ENCODE data around the gene FBXO4.
"Not testable (repeated sequence)": the region's sequence is repeated elsewhere in the genome, so short reads cannot be mapped to it uniquely, and the experiment has no call there.

FBXO4 gene

GRCh38 chr5:41980870-41981269 lies 55.8 kb downstream of the FBXO4 start:
- Histone ChIP-seq H3K36me3 (ENCODE audit: control insufficient read depth, insufficient read depth, low read length) (no peaks in the 10 kb centered on the region), H3K4me1 (ENCODE audit: control insufficient read depth, insufficient read depth, low read length) (no peaks in the 10 kb centered on the region), H3K27me3 (ENCODE audit: control insufficient read depth, insufficient read depth, low read length) (no peaks in the 10 kb centered on the region), H3K27ac (ENCODE audit: low read depth, low read length) (no peak overlapping the region), H3K9me3 (ENCODE audit: control insufficient read depth, insufficient read depth, low read depth, low read length) (no peaks in the 10 kb centered on the region), H3K4me3 (ENCODE audit: low read depth, low read length) (no peak overlapping the region), H3K9ac (ENCODE audit: low read length) (no peak overlapping the region)

DNA sequence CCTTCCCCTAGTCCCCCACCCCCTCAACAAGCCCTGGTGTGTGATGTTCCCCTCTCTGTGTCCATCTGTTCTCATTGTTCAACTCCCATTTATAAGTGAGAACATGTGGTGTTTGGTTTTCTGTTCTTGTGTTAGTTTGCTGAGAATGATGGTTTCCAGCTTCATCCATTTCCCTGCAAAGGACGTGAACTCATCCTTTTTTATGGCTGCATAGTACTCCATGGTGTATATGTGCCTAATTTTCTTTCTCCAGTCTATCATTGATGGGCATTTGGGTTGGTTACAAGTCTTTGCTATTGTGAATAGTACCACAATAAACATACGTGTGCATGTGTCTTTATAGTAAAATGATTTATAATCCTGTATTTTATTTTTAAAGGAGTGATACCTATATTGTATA lies 57.8 kb downstream of the FBXO4 start:
- not testable (repeated sequence) for H3K9ac ChIP-seq (ENCODE audit: low read length); H3K4me1 ChIP-seq (ENCODE audit: control insufficient read depth, insufficient read depth, low read length); H3K9me3 ChIP-seq (ENCODE audit: control insufficient read depth, insufficient read depth, low read depth, low read length); H3K27ac ChIP-seq (ENCODE audit: low read depth, low read length); H3K4me3 ChIP-seq (ENCODE audit: low read depth, low read length); H3K36me3 ChIP-seq (ENCODE audit: control insufficient read depth, insufficient read depth, low read length); H3K27me3 ChIP-seq (ENCODE audit: control insufficient read depth, insufficient read depth, low read length)

GRCh38 chr5:41983284-41983683 lies 58.2 kb downstream of the FBXO4 start:
- no peak overlapping the region for H3K27ac ChIP-seq (ENCODE audit: low read depth, low read length)
- H3K4me1 ChIP-seq (ENCODE audit: control insufficient read depth, insufficient read depth, low read length), result no peaks in the 10 kb centered on the region
- H3K9me3 ChIP-seq (ENCODE audit: control insufficient read depth, insufficient read depth, low read depth, low read length), result no peaks in the 10 kb centered on the region
- H3K9ac ChIP-seq (ENCODE audit: low read length), result no peak overlapping the region
- no peaks in the 10 kb centered on the region for H3K36me3 ChIP-seq (ENCODE audit: control insufficient read depth, insufficient read depth, low read length)
- no peak overlapping the region for H3K4me3 ChIP-seq (ENCODE audit: low read depth, low read length)
- no peaks in the 10 kb centered on the region for H3K27me3 ChIP-seq (ENCODE audit: control insufficient read depth, insufficient read depth, low read length)

GRCh38 chr5:41985945-41986695 lies 61.0 kb downstream of the FBXO4 start:
- H3K4me3 ChIP-seq (ENCODE audit: low read depth, low read length), result no peak overlapping the region
- H3K36me3 ChIP-seq (ENCODE audit: control insufficient read depth, insufficient read depth, low read length), result no peaks in the 10 kb centered on the region
- H3K9me3 ChIP-seq (ENCODE audit: control insufficient read depth, insufficient read depth, low read depth, low read length), result no peaks in the 10 kb centered on the region
- H3K9ac ChIP-seq (ENCODE audit: low read length), result no peak overlapping the region
- no peak overlapping the region for H3K27ac ChIP-seq (ENCODE audit: low read depth, low read length)
- no peaks in the 10 kb centered on the region for H3K27me3 ChIP-seq (ENCODE audit: control insufficient read depth, insufficient read depth, low read length)
- no peaks in the 10 kb centered on the region for H3K4me1 ChIP-seq (ENCODE audit: control insufficient read depth, insufficient read depth, low read length)

Data from HUES6 (cell line).